ENCODE measurements around the gene PCDHB11. TPM values are rescaled to one million over a fixed set of nuclear protein-coding genes. Genes with fewer than 3 reads are reported as not detected.
"Not testable (repeated sequence)": the region's sequence is repeated elsewhere in the genome, so short reads cannot be mapped to it uniquely, and the experiment has no call there.

Gene PCDHB11
- 7.1 TPM for total RNA-seq

- DNase-seq (ENCODE audit: low spot score in 2 of 2): no peak
- intact Hi-C loops (cut with DNase I): no loop called here
- TF ChIP-seq, protein P1, sequence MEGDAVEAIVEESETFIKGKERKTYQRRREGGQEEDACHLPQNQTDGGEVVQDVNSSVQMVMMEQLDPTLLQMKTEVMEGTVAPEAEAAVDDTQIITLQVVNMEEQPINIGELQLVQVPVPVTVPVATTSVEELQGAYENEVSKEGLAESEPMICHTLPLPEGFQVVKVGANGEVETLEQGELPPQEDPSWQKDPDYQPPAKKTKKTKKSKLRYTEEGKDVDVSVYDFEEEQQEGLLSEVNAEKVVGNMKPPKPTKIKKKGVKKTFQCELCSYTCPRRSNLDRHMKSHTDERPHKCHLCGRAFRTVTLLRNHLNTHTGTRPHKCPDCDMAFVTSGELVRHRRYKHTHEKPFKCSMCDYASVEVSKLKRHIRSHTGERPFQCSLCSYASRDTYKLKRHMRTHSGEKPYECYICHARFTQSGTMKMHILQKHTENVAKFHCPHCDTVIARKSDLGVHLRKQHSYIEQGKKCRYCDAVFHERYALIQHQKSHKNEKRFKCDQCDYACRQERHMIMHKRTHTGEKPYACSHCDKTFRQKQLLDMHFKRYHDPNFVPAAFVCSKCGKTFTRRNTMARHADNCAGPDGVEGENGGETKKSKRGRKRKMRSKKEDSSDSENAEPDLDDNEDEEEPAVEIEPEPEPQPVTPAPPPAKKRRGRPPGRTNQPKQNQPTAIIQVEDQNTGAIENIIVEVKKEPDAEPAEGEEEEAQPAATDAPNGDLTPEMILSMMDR (IDR thresholded peaks at IDR 0.05): no peak
- Histone ChIP-seq H3K4me3 (peak within 1 kb of the TSS in 1 of 2 donors; percentile 38), H3K27ac (no peak within 1 kb of the TSS), H3K4me1 (no peaks in the 10 kb centered on the region), H3K9me3 (peaks cover 58 to 95% of the 10 kb centered on the region in 2 donors), H3K36me3 (no peaks in the 10 kb centered on the region), H3K27me3 (no peaks in the 10 kb centered on the region)
These were observed at the start of gene PCDHB11 for GRCh38 chr5:141199359-141200235. Gene PCDHB11 (plus strand): TSS chr5:141199627. CDS start chr5:141199775, 148 bp downstream.

- intact Hi-C loops (cut with DNase I): no loop called here
- peaks cover 41 to 82% of the 10 kb centered on the region in 2 donors for H3K9me3 ChIP-seq
- TF ChIP-seq, protein P1 (IDR thresholded peaks at IDR 0.05): no peak
These were observed 49.6 kb upstream of the PCDHB11 start, which contains the start of gene PCDHB6 for GRCh38 chr5:141149812-141150211. Gene PCDHB6 (plus strand): TSS chr5:141150057. CDS start chr5:141150258, 201 bp downstream.

GRCh38 chr5:141150224-141150992, 49.0 kb upstream of the PCDHB11 start:
- no peaks in the 10 kb centered on the region for H3K27me3 ChIP-seq
- TF ChIP-seq, protein P1 (IDR thresholded peaks at IDR 0.05): no peak
- H3K36me3 ChIP-seq: no peaks in the 10 kb centered on the region
- H3K4me3 ChIP-seq: peak overlapping the region; percentile 18 to 28
- no peaks in the 10 kb centered on the region for H3K4me1 ChIP-seq
- intact Hi-C loops (cut with DNase I): no loop called here
- H3K27ac ChIP-seq: no peak overlapping the region
- DNase-seq (ENCODE audit: low spot score in 2 of 2): no peak
- H3K9me3 ChIP-seq: peaks cover 45 to 84% of the 10 kb centered on the region in 2 donors

More at GRCh38 chr5:141149812-141150211, 49.6 kb upstream of the PCDHB11 start, which contains the start of gene PCDHB6:
- no peaks in the 10 kb centered on the region for H3K27me3 ChIP-seq
- H3K27ac ChIP-seq: no peak within 1 kb of the TSS
- DNase-seq (ENCODE audit: low spot score in 2 of 2): no peak
- no peaks in the 10 kb centered on the region for H3K4me1 ChIP-seq
- H3K4me3 ChIP-seq: peak within 1 kb of the TSS; percentile 18 to 28
- no peaks in the 10 kb centered on the region for H3K36me3 ChIP-seq

DNA sequence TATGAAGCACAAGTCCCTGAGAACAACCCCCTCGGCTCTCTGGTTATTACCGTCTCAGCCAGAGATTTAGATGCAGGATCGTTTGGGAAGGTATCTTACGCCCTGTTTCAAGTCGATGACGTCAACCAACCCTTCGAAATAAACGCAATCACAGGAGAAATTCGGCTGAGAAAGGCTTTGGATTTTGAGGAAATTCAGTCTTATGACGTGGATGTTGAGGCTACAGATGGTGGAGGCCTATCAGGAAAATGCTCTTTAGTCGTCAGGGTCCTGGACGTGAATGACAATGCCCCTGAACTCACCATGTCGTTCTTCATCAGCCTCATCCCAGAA, 48.5 kb upstream of the PCDHB11 start:
- TF ChIP-seq, protein P1 (IDR thresholded peaks at IDR 0.05): no peak
- no peak overlapping the region for H3K27ac ChIP-seq
- no peak overlapping the region for H3K4me3 ChIP-seq
- H3K4me1 ChIP-seq: no peaks in the 10 kb centered on the region
- H3K27me3 ChIP-seq: no peaks in the 10 kb centered on the region
- peaks cover 50 to 84% of the 10 kb centered on the region in 2 donors for H3K9me3 ChIP-seq
- no peaks in the 10 kb centered on the region for H3K36me3 ChIP-seq
- DNase-seq (ENCODE audit: low spot score in 2 of 2): no peak
- intact Hi-C loops (cut with DNase I): no loop called here

GRCh38 chr5:141151632-141152031, 47.8 kb upstream of the PCDHB11 start:
- H3K27me3 ChIP-seq; H3K27ac ChIP-seq; H3K4me1 ChIP-seq; H3K4me3 ChIP-seq; DNase-seq (ENCODE audit: low spot score in 2 of 2); intact Hi-C loops (cut with DNase I); H3K36me3 ChIP-seq: not testable (repeated sequence)
- H3K9me3 ChIP-seq: peaks cover 55 to 88% of the 10 kb centered on the region in 2 donors

GRCh38 chr5:141152096-141152495, 47.3 kb upstream of the PCDHB11 start:
- H3K27me3 ChIP-seq; H3K27ac ChIP-seq; DNase-seq (ENCODE audit: low spot score in 2 of 2); H3K4me3 ChIP-seq; H3K4me1 ChIP-seq; H3K36me3 ChIP-seq; intact Hi-C loops (cut with DNase I): not testable (repeated sequence)
- H3K9me3 ChIP-seq: peaks cover 59 to 92% of the 10 kb centered on the region in 2 donors
